Neural cell (in vitro differentiated cells): ENCODE results near the gene ACOX1.

ENCODE experiments used
- SMC3 ChIP-seq: fragments of 450-650 bp; conservative IDR thresholded peaks from 2 replicates; pipeline ENCODE4 v1.6.1; 2014; ENCODE audit warnings: antibody characterized with exemption, mild to moderate bottlenecking, moderate library complexity; ENCODE audit not compliant: poor library complexity
- TAF1 ChIP-seq: IDR thresholded peaks from 2 replicates; pipeline ENCODE4 v1.6.1; 2012; ENCODE audit warnings: low read depth
- TF ChIP-seq, protein P1 (sequence below): fragments of 450-650 bp; IDR thresholded peaks from 2 replicates; pipeline ENCODE4 v1.5.1; 2014; ENCODE audit warnings: antibody characterized with exemption, mild to moderate bottlenecking, moderate library complexity; ENCODE audit not compliant: poor library complexity, severe bottlenecking

DNA sequence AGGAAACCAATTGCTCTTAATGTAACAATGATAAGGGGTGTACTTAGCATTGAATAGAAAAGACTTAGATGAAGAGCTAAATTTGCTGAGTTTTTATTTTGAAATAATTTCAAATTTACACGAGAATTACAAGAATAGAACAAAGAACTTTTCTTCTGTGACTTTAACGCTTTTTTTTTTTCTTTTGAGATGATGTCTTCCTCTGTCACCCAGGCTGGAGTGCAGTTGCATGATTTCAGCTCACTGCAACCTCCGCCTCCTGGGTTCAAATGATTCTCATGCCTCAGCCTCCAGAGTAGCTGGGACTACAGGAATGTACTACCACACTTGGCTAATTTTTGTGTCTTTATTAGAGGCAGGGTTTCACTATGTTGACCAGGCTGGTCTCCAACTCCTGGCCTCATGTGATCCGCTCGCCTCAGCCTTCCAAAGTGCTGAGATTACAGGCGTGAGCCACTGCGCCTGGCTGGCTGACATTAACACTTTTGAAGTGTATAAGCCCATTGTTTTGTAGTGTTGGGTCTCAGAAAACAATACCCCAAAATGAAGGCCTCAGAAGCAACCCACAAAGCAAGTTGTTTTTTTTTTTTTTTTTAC, 2.2 kb upstream of the ACOX1 start:
- TF ChIP-seq SMC3 = no peak
- TF ChIP-seq, protein P1, sequence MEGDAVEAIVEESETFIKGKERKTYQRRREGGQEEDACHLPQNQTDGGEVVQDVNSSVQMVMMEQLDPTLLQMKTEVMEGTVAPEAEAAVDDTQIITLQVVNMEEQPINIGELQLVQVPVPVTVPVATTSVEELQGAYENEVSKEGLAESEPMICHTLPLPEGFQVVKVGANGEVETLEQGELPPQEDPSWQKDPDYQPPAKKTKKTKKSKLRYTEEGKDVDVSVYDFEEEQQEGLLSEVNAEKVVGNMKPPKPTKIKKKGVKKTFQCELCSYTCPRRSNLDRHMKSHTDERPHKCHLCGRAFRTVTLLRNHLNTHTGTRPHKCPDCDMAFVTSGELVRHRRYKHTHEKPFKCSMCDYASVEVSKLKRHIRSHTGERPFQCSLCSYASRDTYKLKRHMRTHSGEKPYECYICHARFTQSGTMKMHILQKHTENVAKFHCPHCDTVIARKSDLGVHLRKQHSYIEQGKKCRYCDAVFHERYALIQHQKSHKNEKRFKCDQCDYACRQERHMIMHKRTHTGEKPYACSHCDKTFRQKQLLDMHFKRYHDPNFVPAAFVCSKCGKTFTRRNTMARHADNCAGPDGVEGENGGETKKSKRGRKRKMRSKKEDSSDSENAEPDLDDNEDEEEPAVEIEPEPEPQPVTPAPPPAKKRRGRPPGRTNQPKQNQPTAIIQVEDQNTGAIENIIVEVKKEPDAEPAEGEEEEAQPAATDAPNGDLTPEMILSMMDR = no peak
- no peak for TF ChIP-seq TAF1
